ENCODE measurements around the gene RGS3. TPM values are rescaled to one million over a fixed set of nuclear protein-coding genes. Genes with fewer than 3 reads are reported as not detected.

The RGS3 gene
- total RNA-seq = 35.6 and 35.7 TPM in 2 replicates

DNA sequence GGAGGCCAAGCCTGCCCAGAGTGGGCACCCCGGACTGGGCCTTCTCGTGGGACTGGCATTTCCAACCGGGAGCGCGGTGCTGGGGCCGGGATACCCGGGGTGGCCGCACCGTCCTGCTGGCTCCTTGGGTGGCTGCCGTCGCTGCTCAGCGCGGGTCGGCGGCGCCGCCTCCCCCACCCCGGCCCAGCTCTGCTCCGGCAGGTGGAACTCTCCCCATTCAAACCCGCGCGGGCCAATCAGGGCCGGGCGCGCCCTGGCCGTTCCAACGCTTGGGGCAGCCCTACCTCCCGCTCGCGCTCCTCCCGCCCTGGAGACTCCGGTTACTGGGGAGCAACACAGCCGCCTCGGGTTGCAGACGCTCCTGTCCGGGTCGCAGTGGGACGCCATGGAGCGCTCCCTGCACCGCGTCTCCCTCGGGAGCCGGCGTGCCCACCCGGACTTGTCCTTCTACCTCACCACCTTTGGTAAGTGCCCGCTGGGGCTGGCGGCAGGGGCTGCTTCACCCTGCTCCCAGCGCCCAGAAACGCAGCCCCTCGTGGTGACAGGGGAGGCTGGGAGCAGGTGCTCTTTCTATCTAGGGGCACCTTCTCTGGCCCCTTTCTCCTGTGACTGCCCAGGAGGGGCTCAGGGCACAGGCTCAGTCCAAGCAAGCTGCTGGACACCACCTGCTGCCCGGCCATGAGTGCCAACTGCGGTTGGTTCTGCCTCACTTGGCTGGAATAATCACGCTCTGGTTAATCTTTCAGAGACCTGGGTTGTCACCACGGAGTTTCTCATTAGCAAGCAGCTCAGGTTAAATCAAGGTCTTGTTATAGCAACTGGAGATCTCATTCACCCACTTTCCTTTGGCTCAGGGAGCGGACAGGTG, at the start of gene RGS3:
Gene RGS3, plus strand, starts transcription at position 310 of the 868 bp plus-strand sequence. Its CDS starts 76 bp downstream, at position 386.

Other genes with a start within 250 kb of the RGS3 start
- 12.4 and 21.3 TPM in 2 replicates for gene FKBP15, start 242.4 kb upstream of the RGS3 start, total RNA-seq
- gene SLC31A1, start 242.2 kb upstream of the RGS3 start, total RNA-seq = 29.7 and 36.0 TPM in 2 replicates
- 30.0 and 39.5 TPM in 2 replicates for gene CDC26, start 188.2 kb upstream of the RGS3 start, total RNA-seq
- gene PRPF4, start 188.1 kb upstream of the RGS3 start, total RNA-seq = 22.5 and 27.8 TPM in 2 replicates
- gene RNF183, start 160.4 kb upstream of the RGS3 start, total RNA-seq = not detected in 2 replicates
- 0.29 and 2.1 TPM in 2 replicates for gene WDR31, start 123.5 kb upstream of the RGS3 start, total RNA-seq
- gene BSPRY, start 114.2 kb upstream of the RGS3 start, total RNA-seq = not detected in 2 replicates
- 7.5 and 8.9 TPM in 2 replicates for gene HDHD3, start 86.7 kb upstream of the RGS3 start, total RNA-seq
- gene ALAD, start 62.4 kb upstream of the RGS3 start, total RNA-seq = 16.1 and 16.7 TPM in 2 replicates
- gene POLE3, start 53.1 kb upstream of the RGS3 start, total RNA-seq = 55.6 and 59.1 TPM in 2 replicates
- gene C9orf43, start 53.0 kb upstream of the RGS3 start, total RNA-seq = 0.18 TPM in 1 of 2 replicates, not detected in the other

Data from myometrial cell (primary cell).